Kasumi-1 (cell line): ENCODE data around the gene SALL2.

Source experiments
- DNase-seq, 2 experiments: peaks; one replicate each; lab custom pipeline; 2025; lab: John Stamatoyannopoulos, UW

SALL2 gene

DNA sequence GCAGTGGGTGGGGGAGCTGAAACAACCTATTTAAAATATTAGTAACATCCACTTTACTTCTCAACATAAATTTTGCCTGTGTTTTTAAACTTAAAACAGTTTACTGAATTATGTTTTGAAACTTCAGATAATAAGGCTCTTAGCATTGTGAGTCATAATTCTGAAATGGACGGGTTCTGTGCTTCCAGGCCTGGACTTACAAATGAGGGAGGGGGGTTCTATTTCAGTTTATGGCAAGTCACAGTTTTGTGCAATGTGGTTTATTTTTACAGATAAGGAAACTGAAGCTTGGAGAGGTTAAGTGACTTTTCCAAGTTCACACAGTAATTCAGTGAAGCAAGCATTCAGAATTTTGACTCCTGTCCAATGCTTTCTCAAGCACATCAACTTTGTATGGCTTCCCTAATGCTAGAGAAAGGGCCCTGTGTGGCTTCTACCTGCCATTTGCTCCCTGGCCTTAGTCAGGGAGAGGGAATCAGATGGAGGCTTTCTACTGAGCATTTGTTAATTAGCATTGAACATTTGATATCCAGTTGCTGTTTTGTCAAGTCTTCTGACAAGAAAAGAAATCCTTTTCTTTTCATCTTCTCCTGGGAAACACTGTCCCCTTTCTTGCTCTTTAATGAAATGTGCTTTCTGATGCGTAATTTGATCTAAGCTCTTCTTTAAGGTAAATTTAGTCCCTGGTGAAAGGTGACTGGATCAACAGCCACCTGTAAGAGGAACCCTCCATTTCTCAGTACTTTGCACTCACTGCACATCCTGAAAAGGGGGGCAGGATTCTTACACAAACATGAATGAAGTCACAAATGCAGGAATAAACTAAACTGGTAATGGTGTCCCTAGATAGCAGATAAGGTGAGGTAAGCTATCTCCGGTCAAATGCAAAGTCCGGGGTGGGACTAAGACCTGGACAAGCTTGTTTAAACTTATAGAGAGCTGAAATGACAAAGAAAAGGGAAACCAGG is 2.5 kb upstream of the SALL2 start:
- DNase-seq = no peak

- DNase-seq = no peak
Observed at GRCh38 chr14:21527318-21527679, 1.2 kb upstream of the SALL2 start.

DNA sequence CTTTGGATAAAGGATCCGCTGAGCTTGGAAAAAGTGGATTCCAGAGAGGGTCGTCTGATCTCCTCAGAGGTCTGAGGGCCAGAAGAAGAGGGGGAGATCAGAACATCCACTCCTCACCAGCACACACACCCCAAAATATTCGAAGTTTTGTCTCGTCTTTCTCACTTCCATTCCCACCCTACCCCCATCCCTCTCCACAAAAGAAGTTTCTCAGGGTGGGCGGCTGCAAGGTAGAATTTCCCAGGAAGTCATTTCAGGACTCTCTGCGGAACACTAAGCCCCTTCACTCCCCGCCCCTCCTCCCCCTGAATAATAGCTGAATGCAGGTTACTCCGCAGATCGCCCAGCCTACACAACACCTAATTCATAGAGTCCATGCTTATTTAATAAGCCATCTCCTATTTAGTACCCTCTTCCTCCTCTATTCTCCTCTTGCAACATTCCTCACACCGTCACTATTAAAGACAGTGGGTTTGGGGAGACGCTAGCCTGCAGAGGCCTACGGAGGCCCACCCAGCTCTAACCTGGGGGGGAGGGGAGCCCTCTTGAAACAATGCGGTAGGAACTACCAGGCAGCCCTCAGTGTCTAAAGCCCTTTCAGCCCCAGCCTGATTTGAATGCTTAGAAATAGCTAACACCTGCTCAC is 649 bp upstream of the SALL2 start:
- DNase-seq = no peak

- DNase-seq = no peak
Observed at GRCh38 chr14:21525571-21525961, 580 bp downstream of the SALL2 start.

DNA sequence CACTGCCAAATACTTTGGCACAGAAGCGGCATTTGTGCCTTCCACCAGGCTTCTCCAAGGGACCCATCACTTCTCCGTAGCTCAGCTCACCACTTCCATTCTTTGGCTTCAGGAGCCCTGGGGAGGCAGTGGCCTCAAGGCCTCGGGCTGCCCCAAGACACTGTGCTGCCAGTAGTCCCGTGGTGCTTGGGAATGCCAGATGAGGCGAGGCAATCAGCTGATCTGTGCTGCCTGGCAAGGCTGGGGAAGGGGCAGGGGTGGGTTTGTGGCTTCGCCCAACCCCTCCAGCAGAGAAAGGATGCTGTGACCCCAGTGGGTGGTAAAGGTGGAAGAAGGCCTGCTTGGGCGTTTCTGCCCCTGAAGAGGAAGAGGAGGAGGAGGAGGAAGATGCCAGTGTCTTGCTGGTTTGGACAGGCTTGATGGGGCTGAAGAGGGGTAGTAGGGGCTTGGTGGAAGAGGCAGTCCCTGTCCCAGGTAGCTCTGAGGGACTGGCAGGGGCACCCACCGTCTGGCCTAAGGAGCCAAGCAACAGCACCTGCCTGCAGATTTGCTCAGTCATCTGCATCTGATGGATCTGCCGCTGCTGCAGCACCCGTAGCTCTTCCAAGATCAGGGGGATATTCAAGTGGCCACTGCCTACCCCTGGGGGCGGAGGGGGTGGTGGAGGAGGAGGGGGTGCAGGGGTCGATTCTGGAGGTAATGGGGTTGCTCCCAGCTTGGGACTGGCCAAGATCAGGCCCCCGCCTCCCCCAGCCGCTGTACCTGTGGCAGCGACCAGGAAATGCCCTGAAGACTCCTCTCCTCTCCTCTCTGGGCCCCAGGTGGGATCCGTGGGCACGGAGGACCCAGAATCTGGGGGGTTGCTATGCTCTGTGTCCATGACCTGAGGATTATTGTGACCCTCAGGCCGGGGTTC is 1.3 kb downstream of the SALL2 start:
- DNase-seq = no peak

DNA sequence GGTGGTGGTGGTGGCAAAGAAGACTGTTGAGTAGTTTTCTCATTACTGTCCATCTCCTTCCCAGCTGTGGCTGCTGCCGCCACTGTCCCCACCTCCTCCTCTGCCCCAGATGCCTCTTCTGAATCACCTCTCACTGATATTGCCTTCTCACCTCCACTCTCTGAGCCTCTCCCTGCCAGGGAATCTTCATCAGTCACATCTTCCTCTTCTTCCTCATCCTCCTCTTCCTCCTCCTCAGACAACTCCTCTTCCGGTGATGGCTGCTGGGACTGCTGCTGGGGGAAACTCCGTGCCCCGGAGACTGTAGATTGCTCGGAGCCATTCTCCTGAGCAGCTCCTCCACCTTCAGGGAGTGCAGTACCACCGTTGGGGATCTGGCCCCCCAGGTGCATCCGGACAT is 2.9 kb downstream of the SALL2 start:
- no peak for DNase-seq

DNA sequence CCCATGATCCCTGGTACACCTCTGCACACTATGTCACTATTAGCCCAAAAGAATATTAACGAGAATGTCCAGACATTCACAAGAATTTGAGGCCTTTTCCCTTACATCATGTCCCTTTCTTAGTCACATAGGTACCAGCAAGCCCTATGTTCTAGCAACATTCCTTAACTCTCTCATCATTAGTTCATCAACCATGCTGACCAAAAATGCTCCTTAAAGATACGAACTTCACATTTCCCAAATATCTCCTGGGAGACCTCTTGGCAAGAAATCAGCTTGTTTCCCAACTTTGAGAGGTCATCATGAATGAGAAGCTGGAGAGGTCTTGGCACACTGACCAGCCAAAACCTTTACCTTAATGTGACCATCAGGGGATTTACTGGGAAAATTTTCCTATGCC is 4.6 kb downstream of the SALL2 start:
- DNase-seq = no peak

GRCh38 chr14:21520767-21521166 is 5.4 kb downstream of the SALL2 start:
- no peak for DNase-seq

- no peak for DNase-seq
Observed at GRCh38 chr14:21518725-21519124, 7.4 kb downstream of the SALL2 start.

DNA sequence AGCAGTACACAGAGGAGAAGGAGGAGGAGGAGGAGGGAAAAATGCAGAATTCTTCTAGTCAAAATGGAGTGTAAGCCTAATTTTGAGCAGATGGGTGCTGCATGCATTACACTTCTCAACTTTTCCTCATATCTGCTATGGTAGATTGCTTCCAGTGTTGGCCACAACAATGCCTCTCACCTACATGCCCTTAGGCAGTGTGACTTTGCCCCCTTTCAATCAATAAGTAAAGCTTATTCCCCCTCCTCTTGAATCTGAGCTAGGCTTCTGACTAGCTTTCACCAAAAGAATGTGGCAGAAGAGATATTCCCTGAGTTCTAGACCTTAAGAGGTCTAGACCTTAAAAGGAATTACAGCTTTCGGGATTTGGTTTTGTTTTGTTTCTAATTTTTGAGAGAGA is 11.8 kb downstream of the SALL2 start:
- no peak for DNase-seq

DNA sequence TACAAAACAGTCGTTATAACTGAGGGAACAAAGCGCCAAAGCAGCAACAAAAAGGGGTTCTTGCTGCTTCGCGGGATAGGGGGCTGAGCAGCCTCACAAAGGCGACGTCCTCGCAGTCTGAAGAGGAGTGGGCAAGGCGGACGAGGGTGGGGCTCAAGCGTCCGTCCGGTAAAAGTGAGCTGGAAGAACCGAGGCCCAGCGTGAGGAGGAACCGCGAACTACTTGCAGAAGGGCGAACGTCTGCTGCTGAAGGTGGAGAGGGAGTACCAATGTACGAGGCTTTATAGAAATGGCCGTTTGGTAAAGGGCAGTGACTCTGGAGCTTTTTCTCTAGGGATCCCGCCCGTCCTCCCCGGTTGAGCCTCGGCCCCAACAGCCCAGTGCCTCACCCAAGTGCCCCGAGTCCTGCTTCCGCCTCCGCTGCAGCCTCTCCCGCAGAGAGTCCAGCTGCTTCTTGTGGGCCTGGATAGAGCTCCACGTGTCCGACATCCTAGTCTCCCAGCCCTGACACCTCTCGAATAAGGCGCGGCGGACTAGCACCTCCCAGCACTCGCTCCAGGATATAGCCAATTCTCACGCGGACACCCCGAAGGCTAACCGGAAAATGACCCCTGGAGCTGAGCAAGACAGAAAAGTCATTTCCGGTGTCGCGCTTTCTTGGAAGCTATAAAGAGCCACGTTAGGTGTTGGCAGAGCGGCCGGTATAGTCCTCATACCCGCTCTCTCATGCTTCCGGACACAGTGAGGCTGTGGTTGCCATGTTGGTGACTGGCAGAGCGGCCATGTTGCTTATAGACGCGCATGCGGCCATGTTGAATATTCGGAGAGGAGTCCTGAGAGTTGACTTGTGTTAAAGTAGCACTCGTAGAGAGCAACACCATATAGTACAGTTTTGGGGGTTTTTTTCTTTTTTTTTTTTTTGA is 15.2 kb downstream of the SALL2 start, which contains the start of gene METTL3:
TSS of gene METTL3 (minus strand) at position 606 of the 923 bp plus-strand sequence. CDS start at position 489, 117 bp downstream.
- peak; percentile 98 for DNase-seq

DNA sequence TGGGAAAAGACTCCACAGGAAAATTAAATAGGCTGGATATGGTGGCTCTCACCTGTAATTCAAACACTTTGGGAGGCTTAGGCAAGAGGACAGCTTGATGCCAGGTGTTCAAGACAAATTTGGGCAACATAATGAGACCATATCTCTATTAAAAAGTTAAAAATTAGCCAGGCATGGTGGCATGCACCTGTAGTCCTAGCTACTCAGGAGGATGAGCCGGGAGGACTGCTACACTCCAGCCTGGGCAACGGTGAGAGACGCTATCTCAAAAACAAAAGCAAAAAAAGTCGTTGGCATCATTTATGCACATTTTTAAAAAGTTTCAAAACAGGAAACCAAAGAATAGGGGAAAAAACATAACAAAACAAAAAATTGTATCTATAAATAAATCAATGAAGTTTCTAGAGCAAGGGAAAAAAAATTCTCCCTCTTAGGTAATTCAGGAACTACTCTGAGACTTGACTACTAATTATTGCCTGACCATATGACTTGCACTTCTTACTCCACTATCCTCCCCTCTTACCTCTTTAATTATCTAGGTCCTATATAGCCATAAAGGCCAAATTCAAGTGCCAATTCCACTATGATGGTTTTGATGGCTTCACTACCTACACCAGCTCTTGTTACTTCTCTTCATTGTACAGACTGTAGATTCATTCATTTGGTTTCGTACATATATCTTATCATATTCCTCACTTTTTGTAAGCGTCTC is 16.6 kb downstream of the SALL2 start:
- no peak for DNase-seq

DNA sequence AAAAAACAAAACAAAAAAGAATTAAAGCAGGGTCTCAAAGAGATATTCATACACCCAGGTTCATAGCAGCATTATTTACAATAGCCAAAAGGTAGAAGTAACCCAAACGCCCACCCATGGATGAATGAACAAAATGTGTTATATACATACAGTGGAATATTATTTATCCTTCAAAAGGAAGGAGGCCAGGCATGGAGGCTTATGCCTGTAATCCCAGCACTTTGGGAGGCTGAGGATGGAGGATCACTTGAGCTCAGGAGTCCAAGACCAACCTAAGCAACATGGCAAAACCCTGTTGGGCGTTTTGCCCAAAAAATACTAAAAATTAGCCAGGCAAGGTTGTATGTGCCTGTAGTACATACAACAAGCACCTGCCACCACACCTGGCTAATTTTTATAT is 19.6 kb downstream of the SALL2 start:
- no peak for DNase-seq

GRCh38 chr14:21505012-21505553 is 21.1 kb downstream of the SALL2 start:
- no peak for DNase-seq

DNA sequence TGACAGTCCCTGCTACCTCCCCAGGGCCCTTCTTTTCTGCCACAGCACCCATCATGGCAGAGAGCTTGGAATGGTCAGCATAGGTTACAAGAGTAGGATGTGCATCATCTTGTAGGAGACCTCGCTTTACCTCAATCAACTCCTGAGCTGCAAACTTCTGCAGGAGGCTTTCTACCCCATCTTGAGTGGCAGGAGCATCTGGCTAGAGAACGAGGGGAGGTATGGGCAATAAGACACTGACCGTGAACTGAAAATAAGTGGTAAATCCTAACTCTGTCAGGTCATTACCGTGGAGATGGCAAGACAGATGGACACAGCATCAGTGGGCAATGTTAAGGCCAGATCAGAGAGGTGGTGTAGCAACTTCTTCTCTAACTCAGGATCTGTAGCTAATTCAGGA is 22.8 kb downstream of the SALL2 start:
- no peak for DNase-seq

DNA sequence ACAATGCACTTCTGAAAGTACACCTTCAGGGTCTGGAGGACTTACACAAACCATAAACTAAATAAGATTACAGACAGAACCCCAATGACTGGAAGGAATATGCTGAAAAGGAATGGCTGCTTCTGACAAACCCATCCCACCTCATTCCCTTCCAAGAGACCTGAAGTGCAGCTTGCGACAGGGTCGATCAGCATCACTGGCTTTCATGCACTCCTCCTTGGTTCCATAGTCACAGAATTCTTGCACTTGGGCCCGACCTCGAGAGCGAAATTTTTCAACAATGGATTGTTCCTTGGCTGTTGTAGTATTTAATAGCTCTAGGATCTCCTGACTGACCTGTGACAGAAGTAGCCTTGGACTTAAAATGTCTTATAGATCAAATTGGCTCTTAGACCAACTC is 24.6 kb downstream of the SALL2 start:
- no peak for DNase-seq

GRCh38 chr14:21498540-21499526 is 27.3 kb downstream of the SALL2 start:
- DNase-seq = peak; percentile 68 to 86

GRCh38 chr14:21496453-21496852 is 29.7 kb downstream of the SALL2 start:
- no peak for DNase-seq
